AG09319 (cell line): ENCODE data around the gene ERO1A.

Source experiments
- DNase-seq: peaks from one replicate; pipeline ENCODE4 v3.0.0-alpha.2; 2010; ENCODE audit warnings: low read depth; ENCODE audit errors: extremely low read depth
- TF ChIP-seq, protein P1 (sequence below): IDR thresholded peaks from 2 replicates; pipeline ENCODE4 v1.5.1; 2011; ENCODE audit warnings: low read depth, mild to moderate bottlenecking, inconsistent platforms, low read length, moderate library complexity

ERO1A gene

GRCh38 chr14:52706724-52707706 lies 11.7 kb upstream of the ERO1A start, which contains the start of gene PSMC6:
Gene PSMC6 (plus strand): TSS chr14:52707200. CDS start chr14:52707220, 20 bp downstream.
- peak; percentile 66 for DNase-seq
- TF ChIP-seq, protein P1, sequence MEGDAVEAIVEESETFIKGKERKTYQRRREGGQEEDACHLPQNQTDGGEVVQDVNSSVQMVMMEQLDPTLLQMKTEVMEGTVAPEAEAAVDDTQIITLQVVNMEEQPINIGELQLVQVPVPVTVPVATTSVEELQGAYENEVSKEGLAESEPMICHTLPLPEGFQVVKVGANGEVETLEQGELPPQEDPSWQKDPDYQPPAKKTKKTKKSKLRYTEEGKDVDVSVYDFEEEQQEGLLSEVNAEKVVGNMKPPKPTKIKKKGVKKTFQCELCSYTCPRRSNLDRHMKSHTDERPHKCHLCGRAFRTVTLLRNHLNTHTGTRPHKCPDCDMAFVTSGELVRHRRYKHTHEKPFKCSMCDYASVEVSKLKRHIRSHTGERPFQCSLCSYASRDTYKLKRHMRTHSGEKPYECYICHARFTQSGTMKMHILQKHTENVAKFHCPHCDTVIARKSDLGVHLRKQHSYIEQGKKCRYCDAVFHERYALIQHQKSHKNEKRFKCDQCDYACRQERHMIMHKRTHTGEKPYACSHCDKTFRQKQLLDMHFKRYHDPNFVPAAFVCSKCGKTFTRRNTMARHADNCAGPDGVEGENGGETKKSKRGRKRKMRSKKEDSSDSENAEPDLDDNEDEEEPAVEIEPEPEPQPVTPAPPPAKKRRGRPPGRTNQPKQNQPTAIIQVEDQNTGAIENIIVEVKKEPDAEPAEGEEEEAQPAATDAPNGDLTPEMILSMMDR = no peak

DNA sequence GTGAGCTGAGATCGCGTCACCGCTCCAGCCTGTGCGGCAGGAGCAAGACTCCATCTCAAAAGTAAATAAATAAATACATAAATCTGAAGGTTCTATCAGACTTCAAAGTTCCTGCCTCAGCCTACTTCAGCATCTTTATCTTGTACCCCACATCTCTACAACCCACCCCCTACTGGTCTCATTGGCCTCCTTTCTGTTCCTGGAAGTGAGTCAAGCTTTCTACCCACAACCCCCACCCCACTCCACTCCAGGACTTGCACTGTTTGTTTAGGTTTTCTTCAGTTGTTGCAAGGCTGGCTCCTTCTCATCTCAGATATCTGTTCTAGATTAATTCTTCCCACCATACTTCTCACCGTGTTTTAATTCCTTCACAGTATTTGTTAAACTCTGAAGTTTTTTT lies 10.9 kb upstream of the ERO1A start:
- DNase-seq = no peak

GRCh38 chr14:52703664-52704063 lies 8.3 kb upstream of the ERO1A start:
- TF ChIP-seq, protein P1 = no peak

More for the DNA sequence above, 10.9 kb upstream of the ERO1A start:
- TF ChIP-seq, protein P1 = no peak

DNA sequence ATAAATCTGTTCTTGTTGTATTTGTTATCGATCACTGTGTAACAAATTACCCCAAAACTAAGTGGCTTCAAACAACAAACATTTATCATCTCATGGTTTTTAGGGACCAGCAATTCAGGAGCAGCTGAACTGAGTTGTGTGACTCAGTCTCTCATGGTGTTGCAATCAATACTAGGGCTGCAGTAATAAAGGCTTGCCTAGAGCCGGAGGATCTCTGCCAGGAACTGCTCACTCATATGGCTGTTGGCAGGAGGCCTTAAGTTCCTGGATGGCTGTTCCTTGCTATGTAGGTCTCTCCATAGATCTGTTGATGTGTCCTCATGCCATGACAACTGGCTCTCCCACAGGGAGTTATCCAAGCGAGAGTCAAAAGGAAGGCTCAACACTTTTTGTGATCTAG lies 7.9 kb upstream of the ERO1A start:
- TF ChIP-seq, protein P1 = no peak
- DNase-seq = peak; percentile 86

More at GRCh38 chr14:52703664-52704063, 8.3 kb upstream of the ERO1A start:
- no peak for DNase-seq

GRCh38 chr14:52701223-52701622 lies 5.9 kb upstream of the ERO1A start:
- TF ChIP-seq, protein P1 = no peak
- no peak for DNase-seq

- TF ChIP-seq, protein P1 = no peak
- DNase-seq = no peak
Measured at GRCh38 chr14:52700701-52701172, 5.4 kb upstream of the ERO1A start.
